ENCODE measurements around the gene NAV3.

NAV3 gene, protein sequence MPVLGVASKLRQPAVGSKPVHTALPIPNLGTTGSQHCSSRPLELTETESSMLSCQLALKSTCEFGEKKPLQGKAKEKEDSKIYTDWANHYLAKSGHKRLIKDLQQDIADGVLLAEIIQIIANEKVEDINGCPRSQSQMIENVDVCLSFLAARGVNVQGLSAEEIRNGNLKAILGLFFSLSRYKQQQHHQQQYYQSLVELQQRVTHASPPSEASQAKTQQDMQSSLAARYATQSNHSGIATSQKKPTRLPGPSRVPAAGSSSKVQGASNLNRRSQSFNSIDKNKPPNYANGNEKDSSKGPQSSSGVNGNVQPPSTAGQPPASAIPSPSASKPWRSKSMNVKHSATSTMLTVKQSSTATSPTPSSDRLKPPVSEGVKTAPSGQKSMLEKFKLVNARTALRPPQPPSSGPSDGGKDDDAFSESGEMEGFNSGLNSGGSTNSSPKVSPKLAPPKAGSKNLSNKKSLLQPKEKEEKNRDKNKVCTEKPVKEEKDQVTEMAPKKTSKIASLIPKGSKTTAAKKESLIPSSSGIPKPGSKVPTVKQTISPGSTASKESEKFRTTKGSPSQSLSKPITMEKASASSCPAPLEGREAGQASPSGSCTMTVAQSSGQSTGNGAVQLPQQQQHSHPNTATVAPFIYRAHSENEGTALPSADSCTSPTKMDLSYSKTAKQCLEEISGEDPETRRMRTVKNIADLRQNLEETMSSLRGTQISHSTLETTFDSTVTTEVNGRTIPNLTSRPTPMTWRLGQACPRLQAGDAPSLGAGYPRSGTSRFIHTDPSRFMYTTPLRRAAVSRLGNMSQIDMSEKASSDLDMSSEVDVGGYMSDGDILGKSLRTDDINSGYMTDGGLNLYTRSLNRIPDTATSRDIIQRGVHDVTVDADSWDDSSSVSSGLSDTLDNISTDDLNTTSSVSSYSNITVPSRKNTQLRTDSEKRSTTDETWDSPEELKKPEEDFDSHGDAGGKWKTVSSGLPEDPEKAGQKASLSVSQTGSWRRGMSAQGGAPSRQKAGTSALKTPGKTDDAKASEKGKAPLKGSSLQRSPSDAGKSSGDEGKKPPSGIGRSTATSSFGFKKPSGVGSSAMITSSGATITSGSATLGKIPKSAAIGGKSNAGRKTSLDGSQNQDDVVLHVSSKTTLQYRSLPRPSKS (N-terminal part only)

DNA sequence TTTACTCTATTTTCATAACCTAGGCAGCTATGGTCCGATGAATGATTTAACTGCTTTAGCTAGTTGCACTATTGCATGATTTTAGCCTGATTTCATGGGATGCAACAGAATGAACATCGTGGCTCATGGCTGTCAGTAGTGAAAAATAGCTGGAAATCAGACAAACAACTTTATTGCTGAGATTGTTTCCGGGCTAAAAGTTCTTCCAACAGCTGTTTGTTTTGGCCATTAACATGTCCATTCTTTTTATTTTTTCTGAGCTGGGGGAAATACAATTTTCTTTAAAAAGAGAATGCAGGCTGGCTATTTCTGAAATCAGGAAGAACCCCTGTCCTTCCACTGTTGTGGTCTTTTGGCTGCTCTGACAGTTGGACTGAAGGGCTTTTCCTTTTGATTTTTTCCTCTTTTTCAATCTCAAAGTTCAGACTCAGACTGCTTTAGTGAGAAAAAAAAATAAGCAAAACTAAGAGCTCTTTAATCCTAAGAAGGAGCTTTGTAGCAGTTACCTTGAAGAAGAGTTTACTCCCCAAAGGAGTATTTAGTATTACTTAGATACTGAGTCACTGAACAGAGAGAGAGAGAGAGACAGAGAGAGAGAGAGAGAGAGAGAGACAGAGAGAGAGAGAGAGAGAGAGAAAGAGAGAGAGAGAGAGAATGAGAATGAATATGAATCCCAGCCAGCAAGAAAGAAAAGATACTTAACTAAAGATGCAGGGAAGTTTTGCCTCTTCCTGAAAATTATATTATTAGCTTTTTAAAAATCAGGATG, at the start of gene NAV3:
NAV3 (plus strand) TSS at position 312 of the 769 bp plus-strand sequence. CDS start 568 bp downstream, outside the sequence.
- H3K4me3 ChIP-seq (ENCODE audit: low read length) = peak within 1 kb of the TSS; percentile 67
- peaks cover 24% of the 10 kb centered on the region for H3K4me1 ChIP-seq (ENCODE audit: control insufficient read depth, insufficient read depth, low read length)

DNA sequence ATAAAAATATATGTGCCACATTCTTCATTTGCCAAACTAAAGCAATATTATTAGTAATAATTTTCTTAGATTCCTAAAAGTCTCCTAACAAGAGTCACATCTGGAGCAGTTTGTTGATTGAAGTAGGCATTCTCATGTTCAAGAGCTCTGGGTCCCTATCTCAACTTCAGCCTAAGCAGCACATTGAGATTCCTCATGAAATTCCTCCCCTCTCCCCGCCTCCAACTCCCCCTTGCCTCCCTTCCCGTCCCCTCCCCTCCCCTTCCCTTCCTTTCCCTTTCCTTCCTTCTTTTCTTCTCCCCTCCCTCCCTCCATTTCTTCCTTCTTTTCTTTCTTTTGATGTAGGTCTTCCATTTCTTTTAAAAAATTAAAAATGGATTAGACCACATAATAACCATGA, 48.7 kb upstream of the NAV3 start:
- Histone ChIP-seq H3K4me1 (ENCODE audit: control insufficient read depth, insufficient read depth, low read length) (peaks cover 13% of the 10 kb centered on the region), H3K4me3 (ENCODE audit: low read length) (no peak overlapping the region), H3K9me3 (ENCODE audit: control insufficient read depth, low read length) (peaks cover 20% of the 10 kb centered on the region), H3K36me3 (ENCODE audit: control insufficient read depth, insufficient read depth, low read length, severe bottlenecking) (no peaks in the 10 kb centered on the region), H3K27me3 (replicated peaks; ENCODE audit: control insufficient read depth, insufficient read depth, low read length) (no peaks in the 10 kb centered on the region), H3K9ac (ENCODE audit: low read length) (no peak overlapping the region)
- no peak for DNase-seq (ENCODE audit: low read depth)

More for the DNA sequence above, at the start of gene NAV3:
- H3K36me3 ChIP-seq (ENCODE audit: control insufficient read depth, insufficient read depth, low read length, severe bottlenecking) = no peaks in the 10 kb centered on the region
- peak within 1 kb of the TSS; percentile 65 for H3K9ac ChIP-seq (ENCODE audit: low read length)
- H3K27me3 ChIP-seq (replicated peaks; ENCODE audit: control insufficient read depth, insufficient read depth, low read length) = no peaks in the 10 kb centered on the region
- DNase-seq (ENCODE audit: low read depth) = peak; percentile 46
- H3K9me3 ChIP-seq (ENCODE audit: control insufficient read depth, low read length) = no peaks in the 10 kb centered on the region

DNA sequence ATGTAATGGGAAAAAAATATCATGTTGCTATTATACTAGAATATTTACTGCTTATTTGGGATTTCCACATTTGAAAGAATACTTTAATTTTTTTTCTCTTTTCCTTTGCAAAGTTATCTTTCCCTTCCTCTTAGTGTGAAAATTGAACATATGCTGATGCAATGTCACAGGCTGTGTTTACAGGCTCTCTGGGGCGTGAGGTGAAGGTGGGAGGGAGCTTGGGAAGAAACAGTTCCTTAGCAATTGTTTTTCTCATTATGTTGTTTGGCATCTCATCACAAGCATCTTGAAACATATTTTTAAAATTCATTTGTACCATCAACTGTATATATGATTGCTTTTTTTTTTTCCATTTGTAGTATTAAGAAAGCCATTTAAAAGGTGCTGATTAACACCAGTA, 47.9 kb upstream of the NAV3 start:
- DNase-seq (ENCODE audit: low read depth) = no peak
- Histone ChIP-seq H3K4me3 (ENCODE audit: low read length) (no peak overlapping the region), H3K9me3 (ENCODE audit: control insufficient read depth, low read length) (peaks cover 27% of the 10 kb centered on the region), H3K4me1 (ENCODE audit: control insufficient read depth, insufficient read depth, low read length) (peaks cover 13% of the 10 kb centered on the region), H3K36me3 (ENCODE audit: control insufficient read depth, insufficient read depth, low read length, severe bottlenecking) (no peaks in the 10 kb centered on the region), H3K27me3 (replicated peaks; ENCODE audit: control insufficient read depth, insufficient read depth, low read length) (no peaks in the 10 kb centered on the region), H3K9ac (ENCODE audit: low read length) (no peak overlapping the region)

DNA sequence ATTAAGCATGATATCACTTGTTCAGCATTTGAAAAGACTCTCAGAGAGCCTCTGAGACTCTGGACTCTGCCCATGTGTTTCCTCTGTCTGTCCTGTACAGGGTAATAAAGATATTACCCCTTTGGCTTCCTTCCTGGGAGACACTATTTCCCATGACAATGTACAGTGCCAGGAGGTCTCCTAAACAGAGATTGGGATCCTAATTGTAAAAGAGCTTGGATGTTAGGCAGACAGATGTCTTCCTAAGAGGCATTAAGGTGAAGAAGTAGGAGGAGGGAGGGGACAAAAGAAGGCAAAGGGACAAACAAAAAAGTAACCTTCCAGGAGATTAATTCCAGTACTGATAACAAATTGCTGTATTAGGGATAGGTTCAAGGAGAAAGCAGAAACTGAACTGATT, 45.5 kb upstream of the NAV3 start:
- DNase-seq (ENCODE audit: low read depth) = no peak
- H3K27me3 ChIP-seq (replicated peaks; ENCODE audit: control insufficient read depth, insufficient read depth, low read length) = no peaks in the 10 kb centered on the region
- peaks cover 34% of the 10 kb centered on the region for H3K9me3 ChIP-seq (ENCODE audit: control insufficient read depth, low read length)
- no peak overlapping the region for H3K9ac ChIP-seq (ENCODE audit: low read length)
- H3K4me1 ChIP-seq (ENCODE audit: control insufficient read depth, insufficient read depth, low read length) = peaks cover under 1% of the 10 kb centered on the region
- H3K4me3 ChIP-seq (ENCODE audit: low read length) = no peak overlapping the region
- H3K36me3 ChIP-seq (ENCODE audit: control insufficient read depth, insufficient read depth, low read length, severe bottlenecking) = no peaks in the 10 kb centered on the region

DNA sequence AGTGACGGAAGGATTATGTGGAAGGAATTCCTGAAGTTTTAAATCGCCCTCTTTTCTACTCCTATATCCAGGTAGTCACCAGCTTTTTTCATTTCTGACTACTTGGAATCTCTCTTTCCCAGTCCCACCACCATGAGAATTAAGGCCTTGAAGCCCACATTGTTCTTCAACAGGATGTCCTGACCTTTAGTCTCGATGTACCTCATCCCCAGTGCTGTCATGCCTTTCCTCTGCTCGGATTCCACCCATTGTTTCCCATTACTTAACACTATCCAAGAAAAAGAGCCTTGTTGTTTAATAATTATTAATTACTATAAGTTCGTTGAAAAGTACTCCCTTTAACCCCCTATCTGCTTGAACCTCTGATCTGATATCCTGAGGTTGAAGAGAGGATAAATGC, 44.0 kb upstream of the NAV3 start:
- H3K27me3 ChIP-seq (replicated peaks; ENCODE audit: control insufficient read depth, insufficient read depth, low read length) = no peaks in the 10 kb centered on the region
- H3K9me3 ChIP-seq (ENCODE audit: control insufficient read depth, low read length) = peaks cover 35% of the 10 kb centered on the region
- no peaks in the 10 kb centered on the region for H3K36me3 ChIP-seq (ENCODE audit: control insufficient read depth, insufficient read depth, low read length, severe bottlenecking)
- no peak overlapping the region for H3K4me3 ChIP-seq (ENCODE audit: low read length)
- no peak for DNase-seq (ENCODE audit: low read depth)
- H3K9ac ChIP-seq (ENCODE audit: low read length) = no peak overlapping the region
- no peaks in the 10 kb centered on the region for H3K4me1 ChIP-seq (ENCODE audit: control insufficient read depth, insufficient read depth, low read length)

DNA sequence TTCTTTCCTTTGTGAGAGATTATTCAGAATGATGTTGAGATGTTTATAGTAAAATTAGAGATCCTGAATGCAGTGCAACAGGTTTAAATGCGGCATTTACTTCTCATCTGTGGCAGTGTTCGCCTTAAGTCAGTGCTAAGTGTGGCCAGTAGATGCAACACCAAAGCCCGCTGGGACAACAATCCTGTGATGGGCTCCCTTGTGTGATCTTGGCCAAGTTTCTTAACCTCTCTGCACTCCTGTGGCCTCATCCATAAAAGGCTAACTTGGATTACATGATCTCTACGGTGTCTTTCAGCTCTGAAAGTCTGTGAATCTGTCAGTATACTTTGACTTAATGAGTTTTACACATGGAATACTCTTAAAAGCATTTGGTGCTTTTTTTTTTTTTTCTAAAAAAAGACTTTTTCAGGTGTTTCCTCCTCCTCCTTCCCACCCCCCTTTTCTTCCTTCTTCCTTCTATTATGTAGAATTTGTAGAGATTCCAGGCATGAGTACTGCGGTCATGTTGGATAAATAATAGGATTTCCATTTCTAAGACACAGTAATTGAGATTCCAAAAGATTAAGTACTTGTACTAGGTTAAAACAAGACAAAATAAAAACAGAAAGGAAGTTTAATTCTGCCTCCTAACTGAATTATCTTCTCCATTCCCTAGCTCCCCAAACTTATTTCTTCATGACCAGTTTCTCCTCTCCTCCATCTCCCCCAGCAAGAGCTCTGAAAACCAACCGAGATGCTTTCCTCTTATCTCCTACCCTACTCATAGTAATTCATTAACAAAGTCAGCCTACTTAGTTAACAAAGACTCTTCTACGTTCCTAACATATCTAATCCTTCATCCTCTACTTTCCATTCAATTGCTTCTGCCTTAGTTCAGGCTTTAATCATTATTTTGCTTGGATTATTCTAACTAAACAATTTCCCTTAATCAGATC, 42.2 kb upstream of the NAV3 start:
- Histone ChIP-seq H3K4me3 (ENCODE audit: low read length) (no peak overlapping the region), H3K9me3 (ENCODE audit: control insufficient read depth, low read length) (peaks cover 36% of the 10 kb centered on the region), H3K9ac (ENCODE audit: low read length) (no peak overlapping the region), H3K36me3 (ENCODE audit: control insufficient read depth, insufficient read depth, low read length, severe bottlenecking) (no peaks in the 10 kb centered on the region), H3K27me3 (replicated peaks; ENCODE audit: control insufficient read depth, insufficient read depth, low read length) (no peaks in the 10 kb centered on the region), H3K4me1 (ENCODE audit: control insufficient read depth, insufficient read depth, low read length) (no peaks in the 10 kb centered on the region)
- no peak for DNase-seq (ENCODE audit: low read depth)

DNA sequence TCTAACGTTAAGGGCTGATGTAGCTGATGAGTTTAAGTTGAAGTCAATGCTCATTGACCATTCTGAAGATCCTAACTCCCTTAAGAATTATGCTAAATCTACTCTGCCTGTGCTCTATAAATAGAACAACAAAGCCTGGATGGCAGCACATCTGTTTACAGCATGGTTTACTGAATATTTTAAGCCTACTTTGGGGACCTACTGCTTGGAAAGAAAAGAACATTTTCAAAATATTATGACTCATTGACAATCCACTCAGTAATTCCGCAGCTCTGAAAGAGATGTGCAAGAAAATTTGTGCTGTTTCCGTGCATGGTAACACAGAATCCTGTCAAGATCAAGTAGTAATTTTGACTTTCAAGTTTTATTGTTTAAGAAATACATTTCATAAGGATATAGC, 35.0 kb upstream of the NAV3 start:
- Histone ChIP-seq H3K4me3 (ENCODE audit: low read length) (peak overlapping the region; percentile 55), H3K36me3 (ENCODE audit: control insufficient read depth, insufficient read depth, low read length, severe bottlenecking) (no peaks in the 10 kb centered on the region), H3K9me3 (ENCODE audit: control insufficient read depth, low read length) (peaks cover 8% of the 10 kb centered on the region), H3K9ac (ENCODE audit: low read length) (no peak overlapping the region), H3K27me3 (replicated peaks; ENCODE audit: control insufficient read depth, insufficient read depth, low read length) (no peaks in the 10 kb centered on the region), H3K4me1 (ENCODE audit: control insufficient read depth, insufficient read depth, low read length) (peaks cover 18% of the 10 kb centered on the region)
- DNase-seq (ENCODE audit: low read depth) = peak; percentile 29

DNA sequence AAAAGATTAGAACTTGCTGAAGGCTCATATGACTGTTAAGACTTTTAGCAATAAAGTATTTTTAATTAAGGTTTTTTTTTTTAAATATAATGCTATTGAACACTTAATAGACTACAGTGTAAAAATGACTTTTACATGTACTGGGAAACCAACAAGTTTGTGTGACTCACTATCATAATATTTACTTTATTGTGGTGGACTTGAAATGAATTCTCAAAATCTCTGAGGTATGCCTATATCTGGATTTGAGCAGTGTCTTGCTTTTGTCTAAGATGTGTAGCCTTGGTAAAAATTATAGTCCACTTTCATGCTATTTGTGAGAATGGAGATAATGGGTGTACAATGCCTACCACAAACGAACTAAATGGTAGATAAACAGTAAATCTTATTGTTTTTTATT, 33.9 kb upstream of the NAV3 start:
- Histone ChIP-seq H3K4me3 (ENCODE audit: low read length) (peak overlapping the region; percentile 55), H3K27me3 (replicated peaks; ENCODE audit: control insufficient read depth, insufficient read depth, low read length) (no peaks in the 10 kb centered on the region), H3K36me3 (ENCODE audit: control insufficient read depth, insufficient read depth, low read length, severe bottlenecking) (no peaks in the 10 kb centered on the region), H3K4me1 (ENCODE audit: control insufficient read depth, insufficient read depth, low read length) (peaks cover 18% of the 10 kb centered on the region), H3K9me3 (ENCODE audit: control insufficient read depth, low read length) (peaks cover 5% of the 10 kb centered on the region), H3K9ac (ENCODE audit: low read length) (peak overlapping the region; percentile 34)
- peak; percentile 65 for DNase-seq (ENCODE audit: low read depth)

DNA sequence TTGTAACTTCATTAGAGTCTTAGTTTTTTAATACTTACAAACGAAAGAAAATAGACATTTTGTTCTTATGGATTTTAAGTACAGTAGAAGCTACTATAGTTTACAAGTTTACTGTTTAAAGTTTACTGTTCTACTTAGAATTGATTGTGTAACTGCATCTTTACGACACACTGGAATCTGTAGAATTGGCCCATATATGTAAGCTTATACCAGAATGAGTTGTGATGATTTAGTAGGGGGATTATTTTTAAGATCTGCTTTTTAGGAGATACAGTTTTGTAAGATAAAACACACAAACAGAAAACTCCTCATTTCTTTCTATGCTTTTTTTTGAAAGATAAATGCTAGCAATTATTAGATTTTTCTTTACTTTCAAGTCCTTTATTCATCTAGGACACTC, 30.2 kb upstream of the NAV3 start:
- H3K27me3 ChIP-seq (replicated peaks; ENCODE audit: control insufficient read depth, insufficient read depth, low read length) = no peaks in the 10 kb centered on the region
- H3K9me3 ChIP-seq (ENCODE audit: control insufficient read depth, low read length) = peaks cover 6% of the 10 kb centered on the region
- no peaks in the 10 kb centered on the region for H3K36me3 ChIP-seq (ENCODE audit: control insufficient read depth, insufficient read depth, low read length, severe bottlenecking)
- H3K4me1 ChIP-seq (ENCODE audit: control insufficient read depth, insufficient read depth, low read length) = peaks cover 18% of the 10 kb centered on the region
- H3K9ac ChIP-seq (ENCODE audit: low read length) = no peak overlapping the region
- DNase-seq (ENCODE audit: low read depth) = no peak
- no peak overlapping the region for H3K4me3 ChIP-seq (ENCODE audit: low read length)

DNA sequence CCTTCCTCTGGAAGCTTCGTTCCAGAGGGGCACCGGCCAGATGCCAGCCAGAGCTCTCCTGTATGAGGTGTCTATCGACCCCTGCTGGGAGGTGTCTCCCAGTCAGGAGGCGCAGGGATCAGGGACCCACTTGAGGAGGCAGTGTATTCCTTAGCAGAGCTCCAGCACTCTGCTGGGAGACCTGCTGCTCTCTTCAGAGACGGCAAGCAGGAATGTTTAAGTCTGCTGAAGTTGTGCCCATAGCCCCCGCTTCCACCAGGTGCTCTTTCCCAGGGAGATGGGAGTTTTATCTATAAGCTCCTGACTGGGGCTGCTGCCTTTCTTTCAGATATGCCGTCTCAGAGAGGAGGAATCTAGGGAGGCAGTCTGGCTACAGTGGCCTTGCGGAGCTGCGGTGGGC, 22.2 kb upstream of the NAV3 start:
- DNase-seq (ENCODE audit: low read depth) = no peak
- no peak overlapping the region for H3K9ac ChIP-seq (ENCODE audit: low read length)
- no peaks in the 10 kb centered on the region for H3K27me3 ChIP-seq (replicated peaks; ENCODE audit: control insufficient read depth, insufficient read depth, low read length)
- no peaks in the 10 kb centered on the region for H3K36me3 ChIP-seq (ENCODE audit: control insufficient read depth, insufficient read depth, low read length, severe bottlenecking)
- H3K4me3 ChIP-seq (ENCODE audit: low read length) = no peak overlapping the region
- H3K4me1 ChIP-seq (ENCODE audit: control insufficient read depth, insufficient read depth, low read length) = no peaks in the 10 kb centered on the region
- H3K9me3 ChIP-seq (ENCODE audit: control insufficient read depth, low read length) = peaks cover 3% of the 10 kb centered on the region

Data from adipocyte (in vitro differentiated cells).